Measurements from ENCODE around the gene MPV17L2.

GRCh38 chr19:18204394-18205199, 11.6 kb downstream of the MPV17L2 start:
- TF ChIP-seq CTCF (IDR thresholded peaks at IDR 0.05) = no peak
- peak; percentile 42 to 56 for TF ChIP-seq POLR2A (IDR thresholded peaks at IDR 0.05)
- TF ChIP-seq EP300 (IDR thresholded peaks at IDR 0.05) = no peak

Measured in tibial nerve (tissue), 4 donors.